IPS-18c (cell line): ENCODE results near the gene PECR.
"Not testable (repeated sequence)": the region's sequence is repeated elsewhere in the genome, so short reads cannot be mapped to it uniquely, and the experiment has no call there.

Source experiments
- H3K4me3 ChIP-seq: 2 replicates; pipeline ENCODE4 v1.7.0; 2013; ENCODE audit warnings: low read depth, mild to moderate bottlenecking, low read length, moderate library complexity; ENCODE audit not compliant: insufficient read depth
- H3K9me3 ChIP-seq: one replicate; pipeline ENCODE4 v1.6.1; 2013; ENCODE audit warnings: mild to moderate bottlenecking, low read length, moderate library complexity; ENCODE audit not compliant: control insufficient read depth, insufficient read depth

Gene PECR

GRCh38 chr2:216001216-216002100, 80.2 kb downstream of the PECR start:
- no peak overlapping the region for H3K4me3 ChIP-seq
- no peaks in the 10 kb centered on the region for H3K9me3 ChIP-seq

DNA sequence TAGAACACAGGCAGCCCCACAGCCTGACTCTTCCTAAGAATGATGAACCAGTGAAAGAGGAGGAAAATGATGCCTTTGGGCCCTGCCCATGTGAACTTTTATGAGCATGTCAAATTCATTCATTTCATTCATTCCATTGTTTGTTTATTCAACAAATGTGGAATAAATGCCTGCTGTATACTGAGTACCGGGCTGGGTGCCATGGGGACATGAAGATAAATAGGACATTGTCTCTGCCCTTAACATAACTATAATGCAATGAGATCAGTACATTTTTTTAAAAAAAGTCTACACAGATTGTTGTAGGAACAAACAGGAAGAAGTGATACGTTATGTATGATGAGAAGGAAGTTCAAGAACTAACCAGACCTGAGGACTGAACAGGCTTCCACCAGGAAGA, 83.0 kb downstream of the PECR start:
- H3K4me3 ChIP-seq: no peak overlapping the region
- H3K9me3 ChIP-seq: no peaks in the 10 kb centered on the region

GRCh38 chr2:215997219-215997618, 84.4 kb downstream of the PECR start:
- H3K4me3 ChIP-seq: no peak overlapping the region
- no peaks in the 10 kb centered on the region for H3K9me3 ChIP-seq

GRCh38 chr2:215994911-215995310, 86.7 kb downstream of the PECR start:
- H3K4me3 ChIP-seq: no peak overlapping the region; the same call in 1 of the 2 replicates
- no peaks in the 10 kb centered on the region for H3K9me3 ChIP-seq

DNA sequence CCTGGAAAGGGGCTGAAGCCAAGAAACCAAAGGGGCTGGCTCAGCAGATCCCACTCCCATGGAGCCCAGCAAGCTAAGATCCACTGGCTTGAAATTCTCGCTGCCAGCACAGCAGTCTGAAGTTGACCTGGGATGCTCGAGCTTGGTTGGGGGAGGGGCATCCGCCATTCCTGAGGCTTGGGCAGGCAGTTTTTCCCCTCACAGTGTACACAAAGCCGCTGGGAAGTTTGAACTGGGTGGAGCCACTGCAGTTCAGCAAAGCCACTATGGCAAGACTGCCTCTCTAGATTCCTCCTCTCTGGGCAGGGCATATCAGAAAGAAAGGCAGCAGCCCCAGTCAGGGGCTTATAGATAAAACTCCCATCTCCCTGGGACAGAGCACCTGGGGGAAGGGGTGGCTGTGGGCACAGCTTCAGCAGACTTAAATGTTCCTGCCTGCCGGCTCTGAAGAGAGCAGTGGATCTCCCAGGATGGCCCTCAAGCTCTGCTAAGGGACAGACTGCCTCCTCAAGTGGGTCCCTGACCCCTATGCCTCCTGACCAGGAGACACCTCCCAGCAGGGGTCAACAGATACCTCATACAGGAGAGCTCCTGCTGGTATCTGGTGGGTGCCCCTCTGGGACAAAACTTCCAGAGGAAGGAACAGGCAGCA, 92.9 kb downstream of the PECR start:
- H3K4me3 ChIP-seq, H3K9me3 ChIP-seq: not testable (repeated sequence)
